Ascending aorta (tissue), 2 donors: ENCODE data around the gene SLC22A9. TPM values are rescaled to one million over a fixed set of nuclear protein-coding genes. Genes with fewer than 3 reads are reported as not detected.

ENCODE experiments used
- DNase-seq, 2 donors: peaks; one replicate each; pipeline ENCODE4 v3.0.0-alpha.2; 2019; ENCODE audit warnings: low spot score in 2 of 2
- H3K27ac ChIP-seq, 2 donors: fragments of 200-600 bp; sonication (generic); one replicate each; pipeline ENCODE4 v1.5.1; 2016 to 2017; ENCODE audit warnings: mild to moderate bottlenecking in 1 of 2
- H3K27me3 ChIP-seq: fragments of 200-600 bp; sonication (generic); one replicate; pipeline ENCODE4 v1.5.1; 2017
- H3K36me3 ChIP-seq, 2 donors: fragments of 200-600 bp; sonication (generic); one replicate each; pipeline ENCODE4 v1.5.1; 2016
- H3K4me1 ChIP-seq, 2 donors: fragments of 200-600 bp; sonication (generic); one replicate each; pipeline ENCODE4 v1.5.1; 2016 to 2017; ENCODE audit warnings: mild to moderate bottlenecking in 1 of 2
- H3K4me3 ChIP-seq, 2 donors: fragments of 200-600 bp; sonication (generic); one replicate each; pipeline ENCODE4 v1.5.1; 2016 to 2017; ENCODE audit warnings: mild to moderate bottlenecking in 1 of 2
- H3K9me3 ChIP-seq, 2 donors: fragments of 200-600 bp; sonication (generic); one replicate each; pipeline ENCODE4 v1.5.1; 2016
- intact Hi-C: fragments of 100-400 bp; cut with DNase I; formaldehyde crosslinking; loops from one replicate; pipeline ENCODE4 v1.15.1; 2023
- total RNA-seq: library from RNA; depleted of rRNA; stranded (reverse); fragments of >200 nt; gene quantifications from one replicate; pipeline ENCODE4 v1.1.0, GENCODE V29; 2016
- TF ChIP-seq, protein P1 (sequence below), 3 experiments: fragments of 200-600 bp in 2 of 3; fragments of 450-650 bp in 1 of 3; sonication (generic) in 2 of 3; IDR thresholded peaks; one replicate each; pipeline ENCODE4 v1.5.1; 2016 to 2019; ENCODE audit warnings: antibody characterized with exemption in 3 of 3, mild to moderate bottlenecking in 1 of 3, moderate library complexity in 1 of 3

SLC22A9 gene
- total RNA-seq, 1 donor from 2014 or later, result not detected

DNA sequence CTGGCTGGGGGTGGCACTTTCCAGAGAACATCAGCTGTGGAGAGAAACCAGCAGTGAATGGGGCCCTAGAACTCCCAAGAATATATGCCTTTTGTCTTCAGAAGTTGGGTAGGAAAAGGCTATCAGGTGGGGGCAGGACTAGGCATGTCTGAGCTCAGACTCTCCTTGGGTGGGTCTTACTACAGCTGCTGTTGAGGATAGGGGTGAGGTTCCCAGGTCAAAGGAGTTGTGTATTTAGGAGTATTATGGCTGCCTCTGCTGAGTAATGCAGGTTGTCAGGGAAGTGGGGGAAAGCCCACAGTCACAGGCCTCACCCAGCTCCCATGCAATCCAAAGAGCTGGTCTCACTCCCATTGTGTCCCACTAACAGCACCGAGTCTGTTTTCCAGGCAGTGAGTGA, 26.1 kb downstream of the SLC22A9 start:
- Histone ChIP-seq H3K4me1 (no peaks in the 10 kb centered on the region), H3K27me3 (no peaks in the 10 kb centered on the region), H3K9me3 (no peaks in the 10 kb centered on the region), H3K36me3 (no peaks in the 10 kb centered on the region), H3K4me3 (no peak overlapping the region), H3K27ac (no peak overlapping the region)
- no peak for DNase-seq
- TF ChIP-seq, protein P1, sequence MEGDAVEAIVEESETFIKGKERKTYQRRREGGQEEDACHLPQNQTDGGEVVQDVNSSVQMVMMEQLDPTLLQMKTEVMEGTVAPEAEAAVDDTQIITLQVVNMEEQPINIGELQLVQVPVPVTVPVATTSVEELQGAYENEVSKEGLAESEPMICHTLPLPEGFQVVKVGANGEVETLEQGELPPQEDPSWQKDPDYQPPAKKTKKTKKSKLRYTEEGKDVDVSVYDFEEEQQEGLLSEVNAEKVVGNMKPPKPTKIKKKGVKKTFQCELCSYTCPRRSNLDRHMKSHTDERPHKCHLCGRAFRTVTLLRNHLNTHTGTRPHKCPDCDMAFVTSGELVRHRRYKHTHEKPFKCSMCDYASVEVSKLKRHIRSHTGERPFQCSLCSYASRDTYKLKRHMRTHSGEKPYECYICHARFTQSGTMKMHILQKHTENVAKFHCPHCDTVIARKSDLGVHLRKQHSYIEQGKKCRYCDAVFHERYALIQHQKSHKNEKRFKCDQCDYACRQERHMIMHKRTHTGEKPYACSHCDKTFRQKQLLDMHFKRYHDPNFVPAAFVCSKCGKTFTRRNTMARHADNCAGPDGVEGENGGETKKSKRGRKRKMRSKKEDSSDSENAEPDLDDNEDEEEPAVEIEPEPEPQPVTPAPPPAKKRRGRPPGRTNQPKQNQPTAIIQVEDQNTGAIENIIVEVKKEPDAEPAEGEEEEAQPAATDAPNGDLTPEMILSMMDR (IDR thresholded peaks at IDR 0.05), result no peak
- intact Hi-C loops, result no loop called here

DNA sequence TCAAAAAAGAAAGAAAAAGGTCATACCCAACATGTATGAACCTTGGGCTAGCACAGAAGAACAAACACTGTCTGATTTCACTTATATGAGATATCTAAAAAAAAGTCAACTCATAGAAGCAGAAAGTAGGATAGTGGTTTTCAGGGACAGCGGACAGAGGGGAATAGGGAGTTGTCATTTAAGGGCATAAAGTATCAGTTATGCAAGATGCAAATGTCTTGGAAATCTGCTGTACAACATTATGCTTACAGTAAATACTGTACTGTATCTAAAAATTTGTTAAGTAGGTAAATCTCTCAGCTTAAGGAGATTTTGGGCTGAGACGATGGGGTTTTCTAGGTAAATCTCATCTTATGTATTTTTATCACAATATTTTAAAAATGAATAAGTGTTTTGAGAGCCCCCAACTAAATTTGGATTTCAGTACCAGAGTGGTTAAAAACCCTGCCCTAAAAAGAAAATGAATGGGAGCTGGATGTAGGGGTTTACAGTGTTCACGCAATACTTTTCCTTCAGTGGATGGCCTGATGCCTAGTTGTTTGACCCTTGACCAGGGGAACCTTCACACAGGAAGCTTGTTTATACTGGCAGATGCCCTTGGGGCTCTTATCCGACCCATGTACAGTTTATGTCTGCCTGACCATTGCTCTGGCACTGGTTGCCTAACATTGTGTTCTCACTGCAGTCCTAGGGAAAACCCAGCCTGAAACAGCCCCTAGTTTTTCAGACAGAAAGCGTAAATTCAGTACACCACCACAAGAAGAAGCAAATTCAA, 34.8 kb downstream of the SLC22A9 start:
- Histone ChIP-seq H3K27me3 (no peaks in the 10 kb centered on the region), H3K4me1 (no peaks in the 10 kb centered on the region), H3K4me3 (no peak overlapping the region), H3K27ac (no peak overlapping the region), H3K36me3 (no peaks in the 10 kb centered on the region), H3K9me3 (no peaks in the 10 kb centered on the region)
- intact Hi-C loops, result no loop called here
- TF ChIP-seq, protein P1 (IDR thresholded peaks at IDR 0.05), result no peak
- DNase-seq, result no peak

DNA sequence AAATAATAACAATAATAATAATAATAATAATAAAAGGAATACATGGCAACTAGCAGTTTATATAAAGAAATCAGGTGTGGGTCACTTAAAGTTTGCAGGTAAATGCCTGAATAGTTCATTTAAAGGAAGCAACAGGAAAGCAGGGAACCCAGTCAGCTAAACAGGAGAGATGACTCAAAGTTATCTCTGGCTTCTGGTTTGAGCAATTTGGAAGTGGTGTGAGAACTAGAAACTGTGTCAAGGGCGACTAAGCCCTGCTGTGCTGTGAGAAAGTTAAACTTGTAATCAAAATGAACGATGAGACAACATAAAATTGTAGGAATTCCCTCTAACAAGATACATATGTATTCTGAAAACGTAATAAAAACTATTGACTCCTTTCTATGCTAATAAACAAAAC, 35.5 kb downstream of the SLC22A9 start:
- Histone ChIP-seq H3K36me3 (no peaks in the 10 kb centered on the region), H3K27ac (no peak overlapping the region), H3K4me1 (no peaks in the 10 kb centered on the region), H3K4me3 (no peak overlapping the region), H3K9me3 (no peaks in the 10 kb centered on the region), H3K27me3 (no peaks in the 10 kb centered on the region)
- TF ChIP-seq, protein P1 (IDR thresholded peaks at IDR 0.05), result no peak
- intact Hi-C loops, result no loop called here
- no peak for DNase-seq

DNA sequence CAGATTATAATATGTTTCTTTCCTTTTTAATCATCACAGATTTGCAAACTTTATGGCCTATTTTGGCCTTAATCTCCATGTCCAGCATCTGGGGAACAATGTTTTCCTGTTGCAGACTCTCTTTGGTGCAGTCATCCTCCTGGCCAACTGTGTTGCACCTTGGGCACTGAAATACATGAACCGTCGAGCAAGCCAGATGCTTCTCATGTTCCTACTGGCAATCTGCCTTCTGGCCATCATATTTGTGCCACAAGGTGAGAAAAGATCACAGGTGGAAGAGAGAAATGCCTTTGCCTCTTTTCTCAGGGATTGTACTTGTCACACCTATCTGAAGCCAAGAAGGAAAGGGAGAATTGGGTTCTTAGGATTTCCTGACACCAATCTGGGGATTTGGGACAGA, 36.9 kb downstream of the SLC22A9 start:
- no peaks in the 10 kb centered on the region for H3K36me3 ChIP-seq
- H3K27ac ChIP-seq, result no peak overlapping the region
- DNase-seq, result no peak
- no peaks in the 10 kb centered on the region for H3K4me1 ChIP-seq
- TF ChIP-seq, protein P1 (IDR thresholded peaks at IDR 0.05), result no peak
- no peak overlapping the region for H3K4me3 ChIP-seq
- no peaks in the 10 kb centered on the region for H3K9me3 ChIP-seq
- intact Hi-C loops, result no loop called here
- no peaks in the 10 kb centered on the region for H3K27me3 ChIP-seq

DNA sequence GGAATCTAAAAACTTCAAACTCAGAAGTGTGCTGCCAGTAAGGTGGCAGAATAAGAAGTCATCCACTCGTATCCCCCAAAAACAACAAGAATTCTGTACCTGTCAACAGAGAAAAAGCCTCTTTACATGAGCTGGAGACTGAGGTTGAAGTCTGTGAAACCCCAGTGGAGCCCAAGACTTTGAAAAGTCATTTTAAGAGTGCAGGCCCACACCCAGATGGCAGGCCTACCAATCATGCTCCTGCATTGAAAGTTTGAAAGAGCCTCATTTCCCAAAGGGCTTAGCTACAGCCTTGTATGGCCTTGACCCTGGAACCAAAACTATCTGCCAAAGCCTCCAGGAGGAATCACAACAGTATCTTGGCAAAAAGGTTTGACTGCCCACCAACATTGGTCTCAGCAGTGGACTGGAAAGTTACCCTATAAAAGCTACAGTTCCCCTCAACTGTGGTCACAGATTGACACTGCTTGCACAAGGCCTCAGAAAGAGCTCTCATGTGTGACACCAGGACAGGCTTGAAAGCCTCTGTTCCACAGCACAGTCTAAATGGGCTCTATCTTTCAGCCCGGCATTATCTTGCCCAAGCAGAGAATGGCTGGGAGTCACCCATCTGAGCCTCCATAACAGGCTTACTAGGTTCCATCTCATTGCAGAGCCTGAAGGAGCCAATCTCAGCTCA, 47.7 kb downstream of the SLC22A9 start:
- intact Hi-C loops, result no loop called here
- no peaks in the 10 kb centered on the region for H3K27me3 ChIP-seq
- no peaks in the 10 kb centered on the region for H3K9me3 ChIP-seq
- TF ChIP-seq, protein P1 (IDR thresholded peaks at IDR 0.05), result no peak
- H3K4me3 ChIP-seq, result no peak overlapping the region
- H3K27ac ChIP-seq, result no peak overlapping the region
- no peaks in the 10 kb centered on the region for H3K36me3 ChIP-seq
- H3K4me1 ChIP-seq, result no peaks in the 10 kb centered on the region
- DNase-seq, result no peak
